T47D (cell line): ENCODE data around the gene SPECC1L.

Source experiments
- DNase-seq, 2 experiments: peaks; one replicate each; pipeline versions ENCODE4 v3.0.0 to v3.0.0-alpha.2; 2011 to 2012; ENCODE audit warnings: low read depth in 1 of 2, low spot score in 1 of 2
- JUND ChIP-seq: IDR thresholded peaks from 2 replicates; pipeline ENCODE4 v1.6.1; 2012; ENCODE audit warnings: low read depth
- in situ Hi-C: cut with HindIII; loops from 2 replicates; pipeline ENCODE4 v1.10.0; 2016; ENCODE audit warnings: low sequenced_read_pairs, low pct_unique_long_range_greater_than_20kb

The SPECC1L gene, protein sequence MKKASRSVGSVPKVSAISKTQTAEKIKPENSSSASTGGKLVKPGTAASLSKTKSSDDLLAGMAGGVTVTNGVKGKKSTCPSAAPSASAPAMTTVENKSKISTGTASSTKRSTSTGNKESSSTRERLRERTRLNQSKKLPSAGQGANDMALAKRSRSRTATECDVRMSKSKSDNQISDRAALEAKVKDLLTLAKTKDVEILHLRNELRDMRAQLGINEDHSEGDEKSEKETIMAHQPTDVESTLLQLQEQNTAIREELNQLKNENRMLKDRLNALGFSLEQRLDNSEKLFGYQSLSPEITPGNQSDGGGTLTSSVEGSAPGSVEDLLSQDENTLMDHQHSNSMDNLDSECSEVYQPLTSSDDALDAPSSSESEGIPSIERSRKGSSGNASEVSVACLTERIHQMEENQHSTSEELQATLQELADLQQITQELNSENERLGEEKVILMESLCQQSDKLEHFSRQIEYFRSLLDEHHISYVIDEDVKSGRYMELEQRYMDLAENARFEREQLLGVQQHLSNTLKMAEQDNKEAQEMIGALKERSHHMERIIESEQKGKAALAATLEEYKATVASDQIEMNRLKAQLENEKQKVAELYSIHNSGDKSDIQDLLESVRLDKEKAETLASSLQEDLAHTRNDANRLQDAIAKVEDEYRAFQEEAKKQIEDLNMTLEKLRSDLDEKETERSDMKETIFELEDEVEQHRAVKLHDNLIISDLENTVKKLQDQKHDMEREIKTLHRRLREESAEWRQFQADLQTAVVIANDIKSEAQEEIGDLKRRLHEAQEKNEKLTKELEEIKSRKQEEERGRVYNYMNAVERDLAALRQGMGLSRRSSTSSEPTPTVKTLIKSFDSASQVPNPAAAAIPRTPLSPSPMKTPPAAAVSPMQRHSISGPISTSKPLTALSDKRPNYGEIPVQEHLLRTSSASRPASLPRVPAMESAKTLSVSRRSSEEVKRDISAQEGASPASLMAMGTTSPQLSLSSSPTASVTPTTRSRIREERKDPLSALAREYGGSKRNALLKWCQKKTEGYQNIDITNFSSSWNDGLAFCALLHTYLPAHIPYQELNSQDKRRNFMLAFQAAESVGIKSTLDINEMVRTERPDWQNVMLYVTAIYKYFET

DNA sequence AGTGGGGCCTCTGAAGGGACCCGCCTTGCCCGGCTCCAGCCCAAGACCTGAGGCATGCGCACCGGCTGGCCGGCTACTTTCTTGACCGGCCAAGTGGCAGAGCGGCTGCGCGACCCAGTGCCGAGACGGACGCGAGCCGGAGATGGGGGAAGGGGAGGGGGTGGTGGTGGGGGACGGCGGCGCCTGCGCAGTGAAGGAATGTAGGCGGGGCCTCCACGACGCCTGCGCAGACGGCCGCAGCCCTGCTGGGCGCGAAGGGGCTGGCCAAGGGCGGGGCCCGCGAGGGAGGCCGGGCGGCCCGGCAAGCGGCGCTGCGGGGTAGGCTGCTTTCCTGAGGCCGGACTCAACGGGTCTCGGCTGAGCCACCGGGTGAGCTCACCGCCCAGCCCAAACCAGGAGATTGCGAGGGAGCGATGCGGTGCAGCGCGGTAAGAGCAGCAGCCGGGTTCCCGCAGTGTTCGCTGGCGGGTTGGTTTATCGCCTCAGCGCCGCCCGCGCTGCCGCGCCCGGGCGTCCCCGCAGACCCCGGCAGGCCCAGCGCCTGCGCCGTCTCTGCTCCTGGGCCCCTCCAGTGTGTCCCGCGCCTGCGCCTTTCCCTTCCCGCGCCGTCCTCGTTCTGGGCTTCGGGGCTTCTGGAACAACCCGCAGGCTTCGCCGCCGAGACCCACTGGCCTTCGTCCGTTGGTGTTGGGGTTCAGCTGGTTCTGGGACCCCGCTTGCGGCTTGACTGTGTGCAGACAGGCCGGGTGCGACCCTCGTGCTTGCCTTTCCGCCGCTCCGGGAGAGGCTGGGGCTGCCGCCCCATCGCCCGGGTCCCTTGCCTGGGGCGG is at the start of gene SPECC1L:
TSS of gene SPECC1L (plus strand) at position 276 of the 830 bp plus-strand sequence. CDS start 31,401 bp downstream, outside the sequence.
- peak; percentile 79 to 92 for DNase-seq
- in situ Hi-C loops: no loop called here
- no peak for TF ChIP-seq JUND

DNA sequence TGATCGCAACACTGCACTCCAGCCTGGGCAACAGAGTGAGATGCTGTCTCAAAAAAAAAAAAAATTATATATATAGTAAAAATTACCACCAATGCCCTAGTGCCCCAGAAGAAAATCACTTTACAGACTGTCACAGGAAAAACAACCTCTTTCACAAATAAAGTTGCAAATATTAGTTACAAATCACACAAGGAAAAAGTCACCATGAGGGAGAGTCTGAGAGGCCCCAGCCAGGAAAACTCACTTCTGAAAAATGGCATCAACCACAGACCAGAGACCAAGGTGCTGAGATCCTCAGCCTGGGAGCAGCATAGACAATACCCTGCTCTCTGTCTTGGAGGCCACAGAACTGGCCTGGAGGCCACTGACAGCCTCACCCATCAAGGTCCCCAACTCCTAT is 46.2 kb upstream of the SPECC1L start:
- DNase-seq: no peak
- TF ChIP-seq JUND: no peak
- in situ Hi-C loops: no loop called here

DNA sequence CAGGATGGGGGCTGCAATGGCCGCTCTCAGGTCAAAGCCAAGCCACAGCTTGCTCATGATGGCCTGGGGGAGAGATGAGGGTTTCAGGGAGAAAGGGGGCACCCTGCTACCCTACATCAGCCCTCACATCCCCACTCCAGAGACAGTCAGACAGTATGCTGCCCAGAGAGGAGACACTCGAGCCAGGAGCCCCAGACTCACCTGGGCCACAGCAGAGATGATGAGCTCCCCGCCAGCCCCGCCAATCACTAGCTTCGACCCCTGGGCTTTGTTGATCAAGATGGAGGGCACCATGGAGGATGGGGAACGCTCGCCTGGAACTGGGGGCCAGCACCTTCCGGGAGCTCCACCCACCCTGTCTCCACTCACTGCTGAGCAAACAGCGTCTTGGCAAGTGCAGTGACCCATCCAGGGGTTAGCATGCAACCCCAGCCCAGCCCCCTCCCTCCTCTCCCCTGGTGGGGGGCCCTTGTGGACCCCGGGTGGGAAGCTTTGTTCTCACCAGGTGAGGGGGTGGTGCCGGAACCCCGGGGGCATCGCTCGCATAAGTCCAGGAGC is 45.5 kb upstream of the SPECC1L start:
- TF ChIP-seq JUND: no peak
- no peak for DNase-seq
- in situ Hi-C loops: no loop called here

DNA sequence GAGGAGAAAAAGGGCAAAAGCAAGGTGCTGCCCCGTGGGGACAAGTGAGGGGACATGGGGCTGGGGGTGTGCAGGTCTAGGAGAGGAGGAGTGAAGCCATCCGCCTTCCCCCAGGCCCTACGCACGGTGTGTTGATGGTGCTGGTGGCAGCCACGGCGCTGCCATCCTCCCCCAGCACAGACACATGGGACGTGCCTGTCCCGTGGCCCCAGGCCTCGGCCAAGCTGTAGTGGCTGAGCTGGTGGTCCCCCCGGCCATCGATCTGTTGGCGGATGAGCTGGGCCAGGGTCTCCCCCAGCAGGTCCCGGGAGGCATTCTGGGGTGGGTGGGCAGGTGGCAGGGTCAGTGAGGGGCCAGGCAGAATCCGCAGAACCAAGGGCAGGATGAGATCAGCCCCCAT is 44.7 kb upstream of the SPECC1L start:
- in situ Hi-C loops: no loop called here
- no peak for DNase-seq
- TF ChIP-seq JUND: no peak

DNA sequence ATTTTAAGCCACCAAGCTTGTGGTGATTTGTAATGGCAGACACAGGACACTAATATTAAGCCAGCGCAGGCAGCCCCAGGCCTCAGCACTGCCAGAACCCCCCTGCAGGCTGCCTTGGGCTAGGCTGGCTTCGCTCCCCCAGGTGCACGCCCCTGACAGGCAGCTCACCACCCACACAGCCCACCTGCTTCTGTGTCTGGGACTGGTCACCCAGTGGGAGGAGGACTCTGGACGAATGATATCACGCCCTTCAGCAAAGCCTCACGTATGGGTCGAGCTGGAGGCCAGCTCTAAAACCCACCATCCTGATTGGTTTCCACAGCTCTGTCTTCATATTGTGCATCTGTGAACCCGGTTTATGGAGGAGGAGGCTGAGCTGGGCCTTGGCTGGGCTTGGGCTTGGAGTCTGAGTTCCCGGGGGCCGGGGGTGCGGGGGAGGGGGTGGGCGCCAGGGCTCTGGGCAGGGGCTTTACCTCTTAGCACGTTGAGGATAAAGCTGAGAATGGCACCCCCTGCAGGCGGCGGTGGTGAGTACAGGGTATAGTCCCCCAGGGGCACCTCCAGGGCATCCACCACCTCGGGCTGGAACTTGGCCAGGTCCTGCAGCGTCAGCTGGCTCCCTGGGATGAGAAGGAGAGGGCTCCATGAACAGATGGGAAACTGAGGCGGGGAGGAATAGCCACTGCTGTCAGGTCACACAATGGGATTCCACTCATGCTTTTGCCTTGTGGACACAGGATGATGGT is 39.5 kb upstream of the SPECC1L start:
- in situ Hi-C loops: no loop called here
- no peak for TF ChIP-seq JUND
- no peak for DNase-seq

DNA sequence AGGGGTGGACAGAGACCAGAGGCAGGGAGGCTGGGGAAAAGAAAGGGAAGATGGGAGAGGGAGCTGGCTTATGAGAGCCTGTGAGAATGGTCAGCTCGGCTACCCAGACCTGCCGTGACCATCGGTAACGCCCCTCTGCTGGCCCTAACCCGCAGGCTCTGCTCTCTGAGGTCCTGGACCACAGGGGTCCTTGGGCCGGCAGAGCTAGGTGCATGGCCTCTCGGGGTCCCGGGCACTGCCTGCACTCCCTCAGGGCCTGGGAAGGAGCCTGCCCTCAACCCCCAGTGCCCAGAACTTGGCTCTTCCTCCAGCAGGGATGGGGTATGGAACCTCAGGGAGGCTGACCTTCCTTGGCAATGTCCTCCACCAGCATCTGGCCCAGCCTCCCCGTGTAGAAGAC is 38.9 kb upstream of the SPECC1L start:
- in situ Hi-C loops: no loop called here
- no peak for TF ChIP-seq JUND
- no peak for DNase-seq

DNA sequence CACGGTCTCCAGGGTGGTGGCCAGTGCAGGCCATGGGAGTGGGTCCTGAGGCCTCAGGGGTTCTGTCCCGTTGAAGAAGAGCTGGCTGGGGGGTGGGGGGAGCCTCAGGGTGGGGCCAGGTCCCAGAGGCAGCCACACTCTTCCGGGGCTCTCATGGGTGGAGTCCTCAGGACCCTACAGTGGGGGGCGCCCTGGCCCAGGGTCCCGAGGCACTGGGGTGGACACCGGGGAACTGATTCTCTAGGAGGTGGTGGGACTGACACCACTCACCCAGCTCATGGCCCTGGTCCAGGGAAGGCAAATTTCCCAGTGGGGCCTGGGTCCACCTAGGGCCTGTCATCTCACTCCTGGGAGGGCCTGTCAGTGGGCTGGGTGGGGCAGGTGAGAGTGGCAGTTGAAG is 38.5 kb upstream of the SPECC1L start:
- no peak for TF ChIP-seq JUND
- no peak for DNase-seq
- in situ Hi-C loops: no loop called here

DNA sequence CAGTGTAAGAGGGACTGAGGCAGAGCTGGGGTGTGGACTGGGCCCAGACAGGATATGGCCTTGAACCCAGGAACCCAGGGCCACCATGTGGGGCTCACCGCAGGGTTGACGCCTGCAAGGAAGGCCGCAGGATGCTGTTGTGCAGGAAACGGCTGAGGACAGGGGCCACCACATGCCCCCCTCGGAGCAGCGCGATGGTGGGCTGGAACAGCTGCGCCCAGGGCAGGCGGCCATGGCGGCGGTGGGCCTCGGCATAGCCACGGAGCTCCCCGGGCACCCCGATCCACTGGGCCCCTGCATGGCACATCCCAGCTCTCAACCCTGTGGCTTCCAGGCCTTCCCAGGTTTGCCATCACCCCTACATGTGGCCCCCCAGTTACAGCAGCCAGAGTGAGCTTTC is 37.9 kb upstream of the SPECC1L start:
- in situ Hi-C loops: no loop called here
- TF ChIP-seq JUND: no peak
- DNase-seq: no peak

DNA sequence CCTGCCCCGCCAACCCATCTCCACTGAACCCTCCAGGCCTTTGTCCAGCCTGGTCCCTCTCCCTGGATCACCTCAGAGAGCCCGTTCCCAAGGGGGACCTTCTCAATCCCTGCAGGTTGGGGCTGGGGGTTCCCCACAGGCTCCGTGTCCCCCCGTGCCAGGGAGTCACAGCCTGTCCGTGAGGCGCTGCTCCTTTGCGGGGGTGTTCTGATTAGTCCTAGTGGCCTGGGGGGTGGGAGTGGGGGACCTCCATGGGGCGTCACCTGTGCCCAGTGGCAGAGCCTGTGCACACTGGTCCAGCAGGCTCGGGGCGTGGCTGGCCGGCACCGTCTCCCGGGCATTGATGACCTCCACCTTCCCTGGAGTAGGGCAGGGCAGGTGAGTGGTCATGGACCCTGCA is 37.4 kb upstream of the SPECC1L start:
- TF ChIP-seq JUND: no peak
- no peak for DNase-seq
- in situ Hi-C loops: no loop called here

DNA sequence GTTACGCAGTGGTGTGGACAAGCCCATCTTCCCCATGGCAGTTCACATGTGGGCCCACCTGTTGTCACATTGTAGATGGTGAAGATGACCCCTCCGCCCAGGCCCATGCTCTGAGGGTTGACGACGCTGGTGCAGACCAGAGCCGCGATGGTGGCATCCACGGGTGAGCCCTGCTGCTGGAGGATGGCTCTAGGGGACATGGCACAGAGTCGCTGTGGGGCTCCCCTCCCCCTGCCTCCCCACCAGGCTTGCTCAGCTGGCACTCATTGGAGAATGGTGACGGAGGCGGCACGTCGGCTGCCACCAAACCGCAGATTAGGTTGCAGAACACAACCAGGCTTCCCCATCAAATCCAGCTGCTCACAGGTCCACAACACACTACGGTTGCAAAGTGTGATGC is 36.8 kb upstream of the SPECC1L start:
- TF ChIP-seq JUND: no peak
- no peak for DNase-seq
- in situ Hi-C loops: no loop called here

DNA sequence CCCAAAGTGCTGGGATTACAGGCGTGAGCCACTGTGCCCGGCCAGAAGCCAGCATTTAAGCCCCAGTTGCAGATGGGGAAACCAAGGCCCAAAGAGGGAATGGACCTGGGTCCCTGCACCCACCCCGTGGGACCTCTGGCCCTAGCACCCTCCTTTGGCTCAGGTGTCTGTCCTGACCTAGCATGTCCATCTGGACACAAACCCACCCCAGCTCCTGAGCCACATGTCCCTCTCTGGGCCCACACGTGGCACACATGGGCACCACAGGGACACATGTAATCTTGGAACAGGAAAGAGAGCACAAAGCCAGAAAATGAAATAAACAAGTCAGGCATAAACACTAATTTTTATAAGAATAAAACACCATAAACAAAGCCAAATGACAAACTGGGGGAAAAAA is 35.3 kb upstream of the SPECC1L start:
- no peak for TF ChIP-seq JUND
- DNase-seq: no peak
- in situ Hi-C loops: no loop called here
